ENCODE results near the gene FDX2. TPM values are rescaled to one million over a fixed set of nuclear protein-coding genes. Genes with fewer than 3 reads are reported as not detected.

Gene FDX2
- total and polyA plus RNA-seq, 2 of the 13 experiments (the other 11 are each of a cell fraction or from before 2014, with no cell fraction given), result 21.0 to 24.7 TPM

- no peak for TF ChIP-seq NBN (conservative IDR thresholded peaks at IDR 0.05)
- TF ChIP-seq TFE3 (CRISPR knock-in tag; IDR thresholded peaks at IDR 0.05), result peak; percentile 94
- no peak for TF ChIP-seq MZF1 (CRISPR knock-in tag; IDR thresholded peaks at IDR 0.05; ENCODE audit: borderline replicate concordance)
- no peak for TF ChIP-seq ZNF382 (CRISPR knock-in tag; IDR thresholded peaks at IDR 0.05; ENCODE audit: borderline replicate concordance)
- peak; percentile 47 for TF ChIP-seq CBX1 (IDR thresholded peaks at IDR 0.05; ENCODE audit: low read depth)
- TF ChIP-seq CEBPG (CRISPR knock-in tag; IDR thresholded peaks at IDR 0.05), result no peak
- no peak for TF ChIP-seq ZBTB3 (CRISPR knock-in tag; IDR thresholded peaks at IDR 0.05; ENCODE audit: borderline replicate concordance, low read depth)
- TF ChIP-seq MXD4 (CRISPR knock-in tag; IDR thresholded peaks at IDR 0.05), result peak; percentile 87
- no peak for TF ChIP-seq CCAR2 (optimal IDR thresholded peaks at IDR 0.05; ENCODE audit: low read depth, low read length)
- no peak for TF ChIP-seq ZNF850 (CRISPR knock-in tag; conservative IDR thresholded peaks at IDR 0.05)
- no peak for TF ChIP-seq ZFAT (CRISPR knock-in tag; conservative IDR thresholded peaks at IDR 0.05)
- peak; percentile 99 for TF ChIP-seq YY1 (IDR thresholded peaks at IDR 0.05; ENCODE audit: insufficient read depth, insufficient replicate concordance, low read depth, low read length)
- TF ChIP-seq SKI (IDR thresholded peaks at IDR 0.05; ENCODE audit: partially characterized antibody), result no peak
- TF ChIP-seq PBX3 (CRISPR knock-in tag; IDR thresholded peaks at IDR 0.05; ENCODE audit: borderline replicate concordance), result no peak
- no peak for TF ChIP-seq ZNF496 (CRISPR knock-in tag; IDR thresholded peaks at IDR 0.05; ENCODE audit: insufficient replicate concordance)
- TF ChIP-seq PHF20 (CRISPR knock-in tag; IDR thresholded peaks at IDR 0.05), result peak; percentile 89
- TF ChIP-seq ZNF713 (CRISPR knock-in tag; IDR thresholded peaks at IDR 0.05), result no peak
- TF ChIP-seq ZNF737 (CRISPR knock-in tag; IDR thresholded peaks at IDR 0.05; ENCODE audit: borderline replicate concordance), result no peak
- TF ChIP-seq CERS6 (CRISPR knock-in tag; IDR thresholded peaks at IDR 0.05), result no peak
- no peak for TF ChIP-seq SOX13 (IDR thresholded peaks at IDR 0.05)
- TF ChIP-seq SOX13 (CRISPR knock-in tag; conservative IDR thresholded peaks at IDR 0.05 in 1 of 2, IDR thresholded peaks at IDR 0.05 in 1 of 2), result 0 out of 4 replicates have a peak, but pooled peaks of 1 of the 2 experiments have one; percentile 2
- no peak for TF ChIP-seq THAP7 (CRISPR knock-in tag; IDR thresholded peaks at IDR 0.05)
- no peak for TF ChIP-seq WIZ (CRISPR knock-in tag; IDR thresholded peaks at IDR 0.05)
- no peak for TF ChIP-seq ZFYVE20 (CRISPR knock-in tag; IDR thresholded peaks at IDR 0.05; ENCODE audit: borderline replicate concordance, low read depth)
- no peak for TF ChIP-seq IKZF1 (IDR thresholded peaks at IDR 0.05)
- TF ChIP-seq TAF15 (IDR thresholded peaks at IDR 0.05; ENCODE audit: low read depth, low read length, poor library complexity, severe bottlenecking), result no peak
These were observed at the start of gene FDX2 (continued) for GRCh38 chr19:10315335-10316214.
